ENCODE measurements around the gene CDH24.

The CDH24 gene

GRCh38 chr14:23043754-23044153, 13.6 kb downstream of the CDH24 start:
- DNase-seq (ENCODE audit: low read depth in 2 of 2) = no peak

GRCh38 chr14:23043145-23043544, 14.2 kb downstream of the CDH24 start:
- no peak for DNase-seq (ENCODE audit: low read depth in 2 of 2)

GRCh38 chr14:23042162-23042965, 15.0 kb downstream of the CDH24 start, which contains the start of gene PSMB11:
PSMB11 (plus strand) TSS chr14:23042212; CDS start chr14:23042226, 14 bp downstream.
- no peak for DNase-seq (ENCODE audit: low read depth in 2 of 2)

- DNase-seq (ENCODE audit: low read depth in 2 of 2) = no peak
Observed at GRCh38 chr14:23041729-23042128, 15.6 kb downstream of the CDH24 start.

GRCh38 chr14:23040100-23040499, 17.2 kb downstream of the CDH24 start:
- DNase-seq (ENCODE audit: low read depth in 2 of 2) = no peak

- no peak for DNase-seq (ENCODE audit: low read depth in 2 of 2)
Observed at GRCh38 chr14:23035303-23036144, 21.8 kb downstream of the CDH24 start.

GRCh38 chr14:23034498-23035302, 22.6 kb downstream of the CDH24 start, which contains the start of gene PSMB5:
PSMB5 (minus strand) TSS chr14:23034900; CDS start chr14:23034881, 19 bp downstream.
- DNase-seq (ENCODE audit: low read depth in 2 of 2) = peak; percentile 86 to 87

GRCh38 chr14:23033801-23034497, 23.4 kb downstream of the CDH24 start:
- no peak for DNase-seq (ENCODE audit: low read depth in 2 of 2)

- no peak for DNase-seq (ENCODE audit: low read depth in 2 of 2)
Observed at GRCh38 chr14:23033251-23033727, 24.0 kb downstream of the CDH24 start.

GRCh38 chr14:23030936-23031335, 26.4 kb downstream of the CDH24 start:
- no peak for DNase-seq (ENCODE audit: low read depth in 2 of 2)

GRCh38 chr14:23028799-23029198, 28.5 kb downstream of the CDH24 start:
- no peak for DNase-seq (ENCODE audit: low read depth in 2 of 2)

- no peak for DNase-seq (ENCODE audit: low read depth in 2 of 2)
Observed at GRCh38 chr14:23025151-23025814, 32.0 kb downstream of the CDH24 start.

- DNase-seq (ENCODE audit: low read depth in 2 of 2) = no peak
Observed at GRCh38 chr14:23024612-23025075, 32.7 kb downstream of the CDH24 start.

GRCh38 chr14:23023795-23024152, 33.5 kb downstream of the CDH24 start:
- no peak for DNase-seq (ENCODE audit: low read depth in 2 of 2)

GRCh38 chr14:23023022-23023794, 34.1 kb downstream of the CDH24 start:
- no peak for DNase-seq (ENCODE audit: low read depth in 2 of 2)

GRCh38 chr14:23021889-23022442, 35.4 kb downstream of the CDH24 start:
- no peak for DNase-seq (ENCODE audit: low read depth in 2 of 2)

GRCh38 chr14:23021434-23021833, 35.9 kb downstream of the CDH24 start:
- no peak for DNase-seq (ENCODE audit: low read depth in 2 of 2)

- DNase-seq (ENCODE audit: low read depth in 2 of 2) = no peak
Observed at GRCh38 chr14:23020143-23021128, 36.9 kb downstream of the CDH24 start.

Data from fibroblast of skin of left quadriceps (primary cell).